Activated effector memory CD4-positive, alpha-beta T cell treated with anti-CD3 and anti-CD28 coated beads, Interleukin-2, amount 50 U/mL, for 16 hours (primary cell): ENCODE results near the gene MCM3AP.
"Not testable (repeated sequence)": the region's sequence is repeated elsewhere in the genome, so short reads cannot be mapped to it uniquely, and the experiment has no call there.

ENCODE experiments used
- DNase-seq: peaks from one replicate; pipeline ENCODE4 v3.0.0-alpha.2; 2020

The MCM3AP gene

DNA sequence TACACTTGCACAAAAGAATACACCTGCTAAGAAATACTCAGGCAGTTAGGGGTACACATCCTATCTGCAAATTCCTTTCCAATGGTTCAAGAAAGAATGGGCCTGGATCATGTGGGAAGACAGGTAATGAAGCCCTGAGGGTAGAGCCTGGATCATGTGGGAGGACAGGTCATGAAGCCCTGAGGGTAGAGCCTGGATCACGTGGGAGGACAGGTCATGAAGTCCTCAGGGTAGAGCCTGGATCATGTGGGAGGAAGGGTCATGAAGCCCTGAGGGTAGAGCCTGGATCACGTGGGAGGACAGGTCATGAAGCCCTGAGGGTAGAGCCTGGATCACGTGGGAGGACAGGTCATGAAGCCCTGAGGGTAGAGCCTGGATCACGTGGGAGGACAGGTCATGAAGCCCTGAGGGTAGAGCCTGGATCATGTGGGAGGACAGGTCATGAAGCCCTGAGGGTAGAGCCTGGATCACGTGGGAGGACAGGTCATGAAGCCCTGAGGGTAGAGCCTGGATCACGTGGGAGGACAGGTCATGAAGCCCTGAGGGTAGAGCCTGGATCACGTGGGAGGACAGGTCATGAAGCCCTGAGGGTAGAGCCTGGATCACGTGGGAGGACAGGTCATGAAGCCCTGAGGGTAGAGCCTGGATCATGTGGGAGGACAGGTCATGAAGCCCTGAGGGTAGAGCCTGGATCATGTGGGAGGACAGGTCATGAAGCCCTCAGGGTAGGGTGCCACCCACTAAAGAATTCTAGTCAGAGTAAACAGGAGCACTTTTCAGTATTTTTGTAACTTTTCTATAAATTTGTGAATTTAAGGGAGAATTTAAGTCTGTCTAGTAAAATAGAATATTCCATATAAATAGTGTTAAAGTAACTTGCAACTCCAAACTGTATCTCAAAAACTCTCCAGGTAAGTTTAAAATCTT, 84.3 kb downstream of the MCM3AP start:
- DNase-seq = not testable (repeated sequence)

DNA sequence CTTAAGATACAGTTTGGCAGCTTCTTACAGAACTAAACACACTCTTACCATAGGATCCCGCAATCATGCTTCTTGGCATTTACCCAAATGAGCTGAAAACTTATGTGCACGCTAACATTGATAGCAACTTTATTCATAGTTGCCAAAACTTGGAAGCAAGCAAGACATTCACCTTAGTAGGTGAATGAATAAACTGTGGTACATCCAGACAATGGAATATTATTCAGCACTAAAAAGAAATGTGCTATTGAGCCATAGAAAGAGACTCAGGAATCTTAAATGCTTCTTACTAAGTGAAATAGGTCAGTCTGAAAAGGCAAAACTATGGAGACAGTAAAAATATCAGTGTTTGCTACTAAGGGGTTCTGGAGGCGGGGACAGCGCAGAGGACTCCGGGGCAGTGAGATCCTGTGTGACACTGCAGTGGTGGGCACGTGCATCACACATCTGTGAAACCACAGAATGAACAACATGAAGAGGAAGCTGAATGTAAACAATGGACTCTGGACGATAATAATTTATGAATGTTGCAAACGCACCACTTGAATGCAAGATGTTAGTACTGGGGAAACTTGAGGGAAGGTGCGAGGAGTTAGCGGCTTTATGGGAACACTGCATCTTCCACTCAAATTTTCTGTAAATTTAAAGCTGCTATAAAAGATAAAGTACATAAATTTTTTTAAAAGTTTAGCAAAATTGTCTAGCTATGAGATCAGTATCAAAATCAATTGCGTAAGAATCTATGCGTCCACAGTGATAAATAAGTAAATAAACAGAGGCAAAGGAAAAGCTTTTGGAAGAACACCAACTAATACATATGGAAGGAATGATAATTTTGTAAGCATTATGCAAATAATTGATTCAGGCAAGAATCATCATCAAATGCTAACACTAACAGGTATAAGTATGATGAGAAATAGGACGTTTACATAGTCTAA, 85.7 kb downstream of the MCM3AP start:
- no peak for DNase-seq

DNA sequence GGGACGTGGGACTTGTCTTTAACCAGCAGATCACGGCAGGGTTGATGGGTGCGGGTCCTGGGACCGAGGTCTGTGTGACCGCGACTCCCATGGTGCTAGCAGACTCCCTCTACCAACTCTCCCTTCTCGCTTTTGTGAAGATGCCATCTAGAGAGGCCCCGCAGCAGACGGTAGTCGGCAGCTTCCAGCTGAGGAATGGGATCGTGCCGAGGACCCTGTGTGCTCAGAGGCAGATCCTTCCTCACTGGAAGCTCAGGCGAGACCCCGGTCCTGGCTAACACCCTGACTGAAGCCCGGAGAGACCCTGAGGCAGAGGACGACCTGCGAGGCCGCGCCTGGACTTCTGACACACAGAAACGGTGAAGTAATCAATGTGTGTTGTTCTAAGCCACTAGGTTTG, 88.7 kb downstream of the MCM3AP start:
- no peak for DNase-seq

DNA sequence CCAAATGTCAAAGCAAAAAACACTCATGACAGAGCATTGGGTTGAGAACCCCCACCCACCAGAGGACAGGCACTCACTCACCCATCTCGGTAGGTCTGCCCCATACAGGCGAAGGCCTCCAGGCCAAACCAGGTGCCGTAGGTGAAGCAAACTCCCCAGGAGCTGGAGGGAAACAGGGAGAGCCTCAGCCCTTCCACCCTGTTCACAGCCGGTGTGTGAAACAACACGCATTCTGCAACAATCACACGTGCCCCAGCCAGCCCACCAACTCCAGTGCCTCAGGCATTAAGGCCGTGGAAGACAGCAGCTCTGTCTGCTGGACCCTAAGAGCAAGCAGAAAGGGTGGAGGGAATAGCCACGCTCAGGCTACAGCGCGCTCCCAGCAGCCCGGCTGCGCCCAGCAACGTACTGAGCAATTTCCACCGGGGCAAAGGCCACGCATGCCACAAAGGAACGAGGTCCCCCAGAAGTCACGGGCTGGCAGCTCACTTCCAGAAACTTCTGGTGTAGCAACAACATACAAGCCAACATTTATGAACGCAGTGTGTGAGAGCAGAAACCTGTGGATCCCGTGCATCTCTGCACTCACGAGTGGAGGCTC, 89.7 kb downstream of the MCM3AP start:
- no peak for DNase-seq

DNA sequence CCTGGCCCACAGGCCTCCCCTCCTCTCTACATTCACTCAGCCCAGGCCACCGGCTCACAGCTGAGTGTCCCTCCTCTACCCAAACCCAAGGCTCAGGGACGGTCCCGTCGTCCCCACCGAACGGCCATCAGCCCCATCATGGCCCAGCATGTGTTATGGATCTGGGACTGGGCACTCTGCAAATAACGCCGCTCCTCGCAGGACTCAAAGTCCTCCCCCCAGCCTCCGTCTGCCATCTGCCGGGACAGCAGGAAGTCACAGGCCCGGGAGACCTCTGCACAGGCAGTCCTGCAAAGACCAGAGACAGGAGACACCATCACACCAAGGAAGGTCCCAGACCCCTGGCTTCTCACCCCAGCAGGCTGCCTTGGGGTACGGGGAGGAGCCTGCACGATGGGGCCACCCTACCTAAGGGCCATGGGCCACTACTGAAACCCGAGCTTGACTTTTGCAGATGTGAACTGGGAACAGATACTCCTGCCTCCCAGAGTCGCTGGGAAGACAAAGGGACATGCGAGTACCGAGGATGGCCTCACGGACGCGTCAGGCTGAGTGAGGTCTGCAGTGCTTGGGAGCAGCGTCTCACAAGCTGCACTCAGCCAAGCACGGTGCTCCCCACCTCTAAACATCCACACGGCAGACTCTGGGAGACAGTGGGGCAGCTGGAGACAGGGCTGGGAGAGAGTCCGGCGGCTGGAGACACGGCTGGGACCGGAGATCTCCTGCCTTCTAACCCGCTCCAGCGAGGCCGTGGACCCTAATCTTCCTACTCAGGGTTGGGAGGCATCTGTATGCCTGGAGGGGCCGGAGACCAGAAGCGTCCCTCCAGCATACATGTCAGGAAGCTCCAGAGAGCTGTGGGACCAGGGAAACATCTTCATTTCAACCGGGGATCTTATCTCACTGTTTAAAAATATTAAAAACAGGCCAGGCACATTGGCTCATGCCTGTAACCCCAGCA, 90.8 kb downstream of the MCM3AP start:
- peak; percentile 59 for DNase-seq

DNA sequence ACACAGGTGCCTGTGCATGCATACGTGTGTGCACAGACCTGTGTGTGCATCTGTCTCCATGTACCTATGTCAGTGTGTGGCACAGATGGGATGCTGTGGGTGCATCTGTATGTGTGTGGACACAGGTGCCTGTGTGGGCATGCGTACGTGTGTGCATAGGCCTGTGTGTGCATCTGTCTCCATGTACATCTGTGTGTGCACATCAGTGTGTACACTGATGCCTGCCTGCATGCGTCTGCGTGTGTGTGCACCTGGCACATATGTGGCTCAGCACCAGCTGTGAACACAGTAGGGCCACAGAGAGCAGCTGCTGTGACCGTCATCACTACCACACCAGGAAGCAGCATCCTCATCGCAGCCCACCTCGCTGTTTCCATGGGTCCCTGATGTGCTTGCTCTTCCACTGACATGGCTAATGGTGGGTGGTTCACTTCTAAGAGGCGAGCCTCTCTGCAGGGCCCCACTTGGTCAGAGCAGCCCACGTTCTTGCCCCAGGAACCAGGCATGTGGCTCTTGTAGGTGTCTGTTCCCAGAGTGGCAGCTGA, 91.5 kb downstream of the MCM3AP start:
- DNase-seq = no peak

DNA sequence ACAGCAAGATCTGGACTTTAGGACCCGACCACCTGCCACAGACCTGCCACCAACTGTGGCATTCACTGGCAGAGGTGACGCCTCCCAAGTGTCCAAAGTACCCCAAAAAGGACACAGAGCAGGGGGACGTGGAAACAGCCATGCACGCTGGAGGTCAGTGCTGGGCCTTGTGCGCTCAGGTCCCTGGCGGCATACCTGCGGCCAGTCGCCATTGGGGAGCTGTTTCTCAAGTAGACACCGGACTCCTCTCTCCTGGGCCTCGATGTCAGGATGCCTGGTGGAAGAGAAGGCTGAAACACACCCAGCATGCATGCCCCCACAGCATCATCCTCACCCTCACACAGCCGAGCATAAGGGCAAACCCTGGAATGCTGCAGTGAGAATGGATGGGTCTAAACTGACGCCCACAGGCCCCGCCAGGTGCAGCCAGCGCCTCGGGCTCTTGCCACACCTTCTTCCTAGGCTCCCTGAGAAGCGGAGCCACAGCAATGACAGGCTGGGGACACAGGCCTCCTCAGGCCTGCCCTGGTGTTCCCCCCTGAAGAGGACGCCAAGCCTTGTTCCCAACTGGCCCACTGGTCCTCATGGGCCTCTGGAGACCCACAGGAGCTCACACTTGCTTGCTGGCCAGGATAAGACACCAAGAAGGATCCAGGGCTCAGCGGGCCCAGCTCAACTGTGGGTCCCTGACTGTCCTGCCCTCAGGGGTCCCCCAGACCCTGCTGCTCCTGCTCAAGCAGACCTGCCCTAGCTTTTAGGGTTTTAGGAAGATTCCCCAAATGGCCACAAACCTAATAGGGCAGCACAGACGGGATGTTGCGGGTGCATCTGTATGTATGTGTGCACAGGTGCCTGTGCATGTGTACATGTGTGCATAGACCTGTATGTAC, 93.5 kb downstream of the MCM3AP start:
- no peak for DNase-seq

DNA sequence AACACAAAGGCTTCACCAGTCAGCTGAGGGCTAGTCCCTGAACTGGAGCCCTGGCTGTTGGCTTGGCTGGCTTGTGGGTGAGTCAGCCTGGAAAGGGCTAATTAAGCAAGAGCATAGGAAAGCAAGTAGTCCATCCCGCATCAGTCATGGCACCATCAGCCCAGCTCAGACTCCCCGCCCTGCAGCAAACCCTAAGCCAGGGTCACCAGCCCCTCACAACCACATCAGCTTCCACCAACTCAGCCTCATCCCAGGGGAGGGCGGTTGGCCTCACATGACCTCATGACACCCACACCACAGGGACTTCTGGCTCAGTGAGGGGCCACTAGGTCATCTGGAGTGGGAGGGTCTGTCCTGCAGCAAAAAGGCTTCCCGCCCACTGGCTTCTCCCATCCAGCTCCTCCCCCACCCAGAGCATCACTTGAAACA, 94.1 kb downstream of the MCM3AP start:
- DNase-seq = peak; percentile 59

DNA sequence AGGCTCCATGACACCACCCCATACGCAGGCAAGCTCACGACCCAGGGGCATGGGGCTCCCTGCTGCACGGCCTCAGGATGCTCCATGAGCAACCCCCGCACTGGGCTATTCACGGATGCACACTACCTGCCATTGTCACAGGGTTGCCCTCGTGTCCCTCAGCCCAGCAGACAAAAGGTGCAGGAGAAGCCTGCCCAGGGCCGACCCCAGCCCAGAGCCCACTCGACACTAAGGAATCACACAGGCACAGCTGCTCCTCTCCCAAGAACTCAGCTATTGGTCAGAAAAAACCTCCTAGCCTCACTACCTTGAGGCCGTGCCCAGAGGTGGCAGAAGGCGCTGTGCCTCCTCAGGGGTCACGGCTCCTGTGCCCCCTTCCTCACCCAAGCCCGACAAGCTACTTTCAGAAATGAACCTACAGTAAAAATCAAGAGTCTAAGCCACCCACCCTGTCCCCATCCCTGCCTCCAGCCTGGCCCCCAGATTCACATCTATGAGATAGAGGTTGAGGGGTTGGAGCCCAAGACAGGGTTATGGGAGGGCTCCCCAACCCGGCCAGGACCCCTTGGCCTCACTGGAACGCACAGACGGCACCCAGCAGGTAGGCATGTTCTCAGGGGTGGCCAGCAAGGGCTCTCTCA, 94.8 kb downstream of the MCM3AP start:
- DNase-seq = no peak

DNA sequence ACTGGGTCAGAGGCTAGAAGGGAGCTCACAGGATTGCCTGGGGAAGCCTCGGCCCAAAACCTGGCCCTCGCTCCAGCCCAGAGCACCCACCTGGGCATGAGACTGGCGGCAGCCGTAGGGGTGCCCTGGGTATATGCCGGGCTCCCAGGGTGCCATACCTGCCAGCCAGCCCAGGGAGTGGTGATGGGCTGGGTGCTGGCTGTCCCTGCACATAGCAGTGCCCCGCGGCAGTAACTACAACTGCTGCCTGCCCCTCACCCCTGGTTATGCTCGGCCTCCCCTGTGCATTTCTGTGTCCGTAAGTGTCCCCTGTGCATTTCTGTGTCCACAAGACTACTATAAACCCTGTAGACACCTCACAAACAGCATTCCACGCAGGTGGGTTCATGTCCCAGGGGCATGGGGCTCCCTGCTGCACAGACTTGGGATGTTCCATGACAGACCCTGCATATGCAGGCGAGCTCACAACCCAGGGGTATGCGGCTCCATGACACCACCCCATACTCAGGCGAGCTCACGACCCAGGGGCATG, 95.4 kb downstream of the MCM3AP start:
- DNase-seq = no peak

DNA sequence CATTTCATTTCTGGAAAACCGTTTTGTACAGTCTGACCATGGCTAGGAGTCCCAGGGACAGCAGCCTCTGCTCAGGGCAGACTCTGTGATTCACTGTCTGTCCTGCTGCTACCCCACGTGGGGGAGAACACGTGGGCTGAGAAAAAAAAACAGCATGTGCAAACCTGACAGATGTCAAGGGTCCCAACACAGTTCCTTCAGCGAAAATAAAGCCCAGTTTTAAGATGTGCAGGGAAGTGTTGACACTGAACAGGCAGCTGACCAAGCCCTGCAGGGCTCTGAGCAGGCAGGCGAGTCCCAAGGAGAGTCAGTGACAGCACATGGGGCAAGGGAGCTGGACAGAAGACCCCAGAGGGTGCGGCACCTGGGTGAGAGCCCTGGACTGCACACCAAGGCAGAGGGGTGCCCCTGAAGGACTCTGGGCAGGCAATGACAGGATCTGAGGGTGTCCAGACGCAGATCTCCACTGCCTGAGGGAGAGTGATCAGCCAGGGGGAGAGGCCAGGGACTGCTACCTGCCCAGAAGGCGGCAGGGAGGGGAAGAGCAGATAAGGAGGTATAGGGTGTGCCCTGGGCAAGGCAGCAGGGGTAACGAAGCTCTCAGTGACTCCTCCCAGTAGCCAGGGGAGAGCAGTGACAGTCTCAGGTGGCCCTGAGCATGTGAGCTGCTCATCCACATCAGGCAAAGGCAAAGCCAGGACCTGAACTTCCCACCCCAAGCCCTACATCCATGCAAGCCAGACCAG, 96.0 kb downstream of the MCM3AP start:
- DNase-seq = no peak

DNA sequence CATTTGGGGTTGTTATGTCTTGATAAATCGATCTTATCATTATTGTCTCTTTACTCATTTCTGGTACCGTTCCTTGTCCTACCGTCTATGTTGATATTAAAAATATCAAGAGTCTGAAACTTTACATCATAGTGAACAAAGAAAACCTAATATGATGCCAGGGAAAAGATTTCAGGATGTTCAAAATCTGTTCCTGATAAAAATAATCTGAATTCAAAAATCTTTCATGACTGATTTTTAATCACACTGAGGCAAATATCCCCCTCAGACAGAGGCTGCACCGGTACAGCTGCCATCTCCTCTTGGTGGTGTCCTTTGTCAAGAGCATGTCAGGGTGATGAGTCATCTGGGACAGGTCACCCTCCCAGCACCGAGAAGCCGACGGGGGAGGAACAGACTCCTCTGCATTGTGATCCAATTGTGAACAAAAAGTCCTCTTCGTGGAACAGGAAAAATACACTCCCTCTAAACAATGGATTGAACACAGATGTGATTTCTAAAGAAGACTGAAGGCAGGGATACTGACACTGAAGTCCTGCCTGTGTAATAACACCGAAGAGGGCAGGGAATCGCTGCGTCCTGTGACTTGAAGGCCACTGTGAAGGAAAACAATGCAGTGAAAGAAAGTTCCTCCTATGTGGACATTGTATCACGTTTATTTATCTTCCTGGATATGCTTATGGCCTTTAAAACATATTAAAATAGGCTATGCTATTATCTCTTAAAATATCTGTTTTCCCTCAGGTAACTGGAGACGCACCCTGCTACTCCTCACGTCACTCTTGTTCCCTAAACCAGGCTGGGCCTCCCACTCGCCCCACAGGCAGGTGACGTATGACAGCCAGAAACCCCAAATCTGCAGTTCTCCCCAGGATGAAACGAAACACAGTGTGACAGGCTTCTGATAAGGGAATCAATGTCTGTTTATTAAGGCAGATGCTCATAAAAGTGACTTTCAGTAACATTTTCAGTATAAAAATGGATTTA, 96.9 kb downstream of the MCM3AP start:
- no peak for DNase-seq

DNA sequence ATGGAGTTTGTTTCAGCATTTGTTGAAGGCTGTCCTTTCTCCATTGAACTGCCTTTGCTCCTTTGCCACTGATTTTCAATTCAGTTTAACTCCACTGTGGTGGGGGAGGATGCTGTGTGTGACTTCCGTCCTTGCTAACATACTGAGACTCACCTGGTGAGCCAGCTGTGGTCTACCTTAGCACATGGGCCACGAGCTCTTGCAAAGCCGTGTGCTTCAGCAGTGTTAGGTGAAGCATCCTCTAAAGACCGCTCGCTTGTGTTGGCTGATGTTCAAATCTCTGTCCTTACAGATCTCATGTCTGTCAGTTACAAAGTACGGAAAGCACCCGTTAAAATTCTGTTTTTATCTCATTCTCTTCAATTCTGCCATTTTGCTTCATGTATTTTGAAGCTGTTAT, 97.6 kb downstream of the MCM3AP start:
- DNase-seq = no peak

DNA sequence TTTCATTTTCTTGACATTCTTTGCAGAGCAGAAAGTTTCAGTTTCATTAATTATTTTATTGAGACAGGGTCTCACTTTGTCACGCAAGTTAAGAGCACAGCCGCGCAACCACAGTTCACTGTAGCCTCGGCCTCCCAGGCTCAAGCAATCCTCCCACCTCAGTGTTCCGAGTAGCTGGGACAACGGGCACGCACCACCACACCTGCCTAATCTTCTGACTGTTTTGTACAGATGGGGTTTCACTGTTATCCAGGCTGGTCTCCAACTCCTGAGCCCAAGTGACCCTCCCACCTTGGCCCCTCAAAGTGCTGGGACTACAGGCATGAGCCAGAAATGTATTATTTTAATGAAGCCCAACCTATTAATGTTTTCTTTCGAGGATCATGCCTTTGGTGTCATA, 98.2 kb downstream of the MCM3AP start:
- no peak for DNase-seq

DNA sequence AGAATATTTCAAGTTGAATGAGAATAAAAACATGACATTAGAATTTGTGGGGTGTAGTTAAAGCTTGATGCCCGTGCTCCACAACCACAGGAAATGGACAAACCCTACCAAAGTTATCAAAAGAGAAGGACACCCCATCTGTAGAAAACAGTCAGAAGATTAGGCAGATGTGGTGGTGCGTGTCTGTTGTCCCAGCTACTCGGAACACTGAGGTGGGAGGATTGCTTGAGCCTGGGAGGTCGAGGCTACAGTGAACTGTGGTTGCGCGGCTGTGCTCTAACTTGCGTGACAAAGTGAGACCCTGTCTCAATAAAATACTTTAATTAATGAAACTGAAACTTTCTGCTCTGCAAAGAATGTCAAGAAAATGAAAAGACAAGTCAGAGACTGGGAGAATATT, 99.7 kb downstream of the MCM3AP start:
- no peak for DNase-seq
